Endothelial cell of umbilical vein (primary cell): Measurements from ENCODE around the gene ZNF428. TPM values are rescaled to one million over a fixed set of nuclear protein-coding genes. Genes with fewer than 3 reads are reported as not detected.

ENCODE experiments used
- BruUV-seq: library from RNA; stranded (reverse); fragments of 400-500 nt; replicated peaks from 2 replicates; lab custom pipeline; 2021; lab: Mats Ljungman, UMichigan
- CTCF ChIA-PET: fragments of 300-600, 350-600 bp; sonication (Branson Sonifier 250); formaldehyde crosslinking; loops from one replicate; lab custom pipeline; 2021; ENCODE audit warnings: antibody characterized with exemption, inconsistent platforms; lab: Charles Lee
- POLR2A ChIA-PET: fragments of 300-600, 350-600 bp; sonication (Branson Sonifier 250); formaldehyde crosslinking; loops from one replicate; lab custom pipeline; 2021; ENCODE audit warnings: antibody characterized with exemption, inconsistent platforms; lab: Charles Lee
- DNase-seq: peaks from one replicate; pipeline ENCODE4 v3.0.0-alpha.2; 2011; ENCODE audit warnings: low read depth, low spot score
- FAIRE-seq: peaks from 2 replicates; lab custom pipeline; 2011; peaks lifted over from hg19 to GRCh38; lab: Jason Lieb, UNC
- H2AFZ ChIP-seq: 2 replicates; pipeline ENCODE4 v1.6.0; 2012; ENCODE audit warnings: low read depth, low read length, control low read depth, inconsistent platforms
- H3K27ac ChIP-seq: 2 replicates; pipeline ENCODE4 v1.5.1; 2011; ENCODE audit warnings: low read depth, mild to moderate bottlenecking, control low read depth, low read length, moderate library complexity; ENCODE audit not compliant: insufficient read depth
- H3K27me3 ChIP-seq, 2 experiments: 2 replicates each; pipeline versions ENCODE4 v1.6.0 to v1.6.1; 2011; ENCODE audit warnings: low read length in 2 of 2, mixed read lengths in 1 of 2; ENCODE audit not compliant: control insufficient read depth in 2 of 2, insufficient read depth in 2 of 2
- H3K36me3 ChIP-seq, 2 experiments: 2 replicates in 1 of 2; 3 replicates in 1 of 2; pipeline ENCODE4 v1.5.1; 2011; ENCODE audit warnings: low read length in 2 of 2, mild to moderate bottlenecking in 1 of 2, moderate library complexity in 1 of 2; ENCODE audit not compliant: control insufficient read depth in 2 of 2, insufficient read depth in 2 of 2; ENCODE audit errors: extremely low read depth in 1 of 2
- H3K4me1 ChIP-seq: 3 replicates; pipeline ENCODE4 v1.5.1; 2011; ENCODE audit warnings: mild to moderate bottlenecking, low read length; ENCODE audit not compliant: control insufficient read depth, insufficient read depth; ENCODE audit errors: extremely low read depth
- H3K4me2 ChIP-seq: 2 replicates; pipeline ENCODE4 v1.6.1; 2011; ENCODE audit warnings: low read length, control low read depth, mixed read lengths; ENCODE audit not compliant: insufficient read depth
- H3K4me3 ChIP-seq, 3 experiments: fragments of 200-600 bp in 1 of 3; sonication (generic), shearing (Covaris generic) in 1 of 3; replicated peaks in 1 of 3; 2 replicates each; pipeline ENCODE4 v1.5.1; 2011 to 2016; ENCODE audit warnings: control low read depth in 3 of 3, low read length in 3 of 3, mild to moderate bottlenecking in 2 of 3, inconsistent platforms in 1 of 3, low read depth in 1 of 3, moderate library complexity in 1 of 3; ENCODE audit not compliant: insufficient read depth in 1 of 3
- H3K79me2 ChIP-seq: 2 replicates; pipeline ENCODE4 v1.6.0; 2012; ENCODE audit warnings: low read length, inconsistent platforms; ENCODE audit not compliant: control insufficient read depth, insufficient read depth
- H3K9ac ChIP-seq: replicated peaks from 2 replicates; pipeline ENCODE3; 2011; ENCODE audit warnings: low read length, control low read depth; ENCODE audit not compliant: insufficient read depth; ENCODE audit errors: extremely low read depth
- H3K9me1 ChIP-seq: replicated peaks from 3 replicates; pipeline ENCODE4 v1.6.0; 2011; ENCODE audit warnings: mild to moderate bottlenecking, low read length; ENCODE audit not compliant: control insufficient read depth, insufficient read depth; ENCODE audit errors: extremely low read depth
- H3K9me3 ChIP-seq: replicated peaks from 2 replicates; pipeline ENCODE4 v1.5.1; 2012; ENCODE audit warnings: low read length, inconsistent platforms; ENCODE audit not compliant: control insufficient read depth, insufficient read depth
- H4K20me1 ChIP-seq: replicated peaks from 2 replicates; pipeline ENCODE3; 2011; ENCODE audit warnings: mild to moderate bottlenecking, low read length; ENCODE audit not compliant: control insufficient read depth, insufficient read depth; ENCODE audit errors: extremely low read depth
- EZH2 ChIP-seq: IDR thresholded peaks from 2 replicates; pipeline ENCODE4 v1.6.1; 2012; ENCODE audit warnings: borderline replicate concordance, low read depth, mild to moderate bottlenecking, moderate library complexity, low read length, inconsistent platforms; ENCODE audit not compliant: severe bottlenecking
- FOS ChIP-seq: IDR thresholded peaks from 2 replicates; pipeline ENCODE4 v1.6.1; 2011; ENCODE audit warnings: mild to moderate bottlenecking, low read length, moderate library complexity, borderline replicate concordance; ENCODE audit not compliant: insufficient read depth
- GATA2 ChIP-seq: IDR thresholded peaks from 2 replicates; pipeline ENCODE4 v1.7.0; 2011; ENCODE audit warnings: low read depth, mild to moderate bottlenecking, moderate library complexity, mixed read lengths, low read length; ENCODE audit not compliant: insufficient read length, insufficient read depth
- JUN ChIP-seq: IDR thresholded peaks from 2 replicates; pipeline ENCODE4 v1.6.1; 2011; ENCODE audit warnings: borderline replicate concordance, low read depth; ENCODE audit not compliant: insufficient read length, insufficient read depth
- MYC ChIP-seq: IDR thresholded peaks from one replicate; pipeline ENCODE4 v1.6.1; 2011; ENCODE audit warnings: mild to moderate bottlenecking, low read depth, low read length
- POLR2A ChIP-seq: IDR thresholded peaks from 2 replicates; pipeline ENCODE4 v1.6.1; 2012; ENCODE audit warnings: low read depth, mild to moderate bottlenecking, control low read depth, low read length
- POLR2AphosphoS5 ChIP-seq: IDR thresholded peaks from 2 replicates; pipeline ENCODE4 v1.6.1; 2012; ENCODE audit warnings: low read depth, mild to moderate bottlenecking, control low read depth, low read length, moderate library complexity; ENCODE audit not compliant: insufficient read depth
- dilution Hi-C: fragments of 300-500 bp; cut with MboI; formaldehyde crosslinking; loops from one replicate; pipeline ENCODE4 v1.15.0; 2019; ENCODE audit warnings: low sequenced_read_pairs; ENCODE audit not compliant: extremely low pct_ligation_motif_present
- intact Hi-C: fragments of 100-400 bp; cut with micrococcal nuclease; formaldehyde crosslinking; loops from one replicate; pipeline ENCODE4 v1.10.0; 2022
- polyA plus RNA-seq, 4 experiments: library from polyadenylated mRNA; depleted of rRNA in 3 of 4; stranded (reverse) in 3 of 4; unstranded in 1 of 4; fragments of >200 nt; gene quantifications; 2 replicates each; pipeline versions ENCODE4 v1.2.1 to v1.2.3, GENCODE V29; 2011 to 2012; ENCODE audit warnings: missing spikeins in 1 of 4
- total RNA-seq: library from RNA; stranded (reverse); gene quantifications from 2 replicates; pipeline ENCODE4 v1.2.3, GENCODE V29; 2021
- TF ChIP-seq, protein P1 (sequence below), 2 donors: IDR thresholded peaks; 1 replicate in 1 of 2; 2 replicates in 1 of 2; pipeline ENCODE4 v1.5.1; 2011; ENCODE audit warnings: low read length in 2 of 2, mild to moderate bottlenecking in 2 of 2, moderate library complexity in 2 of 2, control low read depth in 1 of 2, inconsistent platforms in 1 of 2, low read depth in 1 of 2; ENCODE audit not compliant: insufficient read depth in 1 of 2; ENCODE audit errors: extremely low read depth in 1 of 2
- TF ChIP-seq, protein P2 (sequence below): IDR thresholded peaks from 2 replicates; pipeline ENCODE4 v1.6.1; 2011; ENCODE audit not compliant: insufficient read depth, insufficient read length

ZNF428 gene
- total and polyA plus RNA-seq, 2 donors (not counting 3 experiments of a cell fraction or from before 2014, with no cell fraction given) = 29.2 to 56.2 TPM

DNA sequence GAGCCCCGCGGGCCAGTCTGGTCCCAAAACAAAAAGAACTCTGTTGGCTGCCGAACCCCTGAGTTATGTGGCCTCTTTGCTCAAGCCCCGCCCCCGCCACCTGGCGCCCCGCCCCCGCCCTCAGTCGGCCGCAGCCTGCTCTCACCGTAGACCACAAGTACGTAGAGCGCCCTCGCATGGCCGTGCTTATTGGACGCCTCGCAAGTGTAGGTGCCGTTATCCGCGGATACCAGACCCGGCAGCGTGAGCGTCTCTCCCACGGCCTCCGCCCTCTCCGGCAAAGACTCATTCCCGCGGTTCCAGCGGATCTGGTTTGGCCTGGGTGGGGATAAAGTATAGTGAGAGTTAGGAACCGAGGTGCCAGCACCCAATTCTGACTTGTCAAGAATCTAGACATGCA lies 5.5 kb upstream of the ZNF428 start:
- Histone ChIP-seq H3K4me1 (peaks cover 6% of the 10 kb centered on the region), H3K36me3 (no peaks in the 10 kb centered on the region), H4K20me1 (no peaks in the 10 kb centered on the region), H3K4me2 (no peak overlapping the region), H3K27ac (no peak overlapping the region), H3K27me3 (no peaks in the 10 kb centered on the region), H3K4me3 (no peak overlapping the region), H2AFZ (no peak overlapping the region), H3K79me2 (no peaks in the 10 kb centered on the region), H3K9ac (no peak overlapping the region), H3K9me3 (no peaks in the 10 kb centered on the region), H3K9me1 (no peaks in the 10 kb centered on the region)
- dilution Hi-C loops (no loop called here), intact Hi-C loops (no loop called here)
- CTCF ChIA-PET = no interaction called here
- no TSS peak for BruUV-seq
- TF ChIP-seq JUN (no peak), MYC (no peak), EZH2 (no peak), POLR2A (no peak), GATA2 (no peak), FOS (no peak), POLR2AphosphoS5 (no peak)
- TF ChIP-seq, protein P1, sequence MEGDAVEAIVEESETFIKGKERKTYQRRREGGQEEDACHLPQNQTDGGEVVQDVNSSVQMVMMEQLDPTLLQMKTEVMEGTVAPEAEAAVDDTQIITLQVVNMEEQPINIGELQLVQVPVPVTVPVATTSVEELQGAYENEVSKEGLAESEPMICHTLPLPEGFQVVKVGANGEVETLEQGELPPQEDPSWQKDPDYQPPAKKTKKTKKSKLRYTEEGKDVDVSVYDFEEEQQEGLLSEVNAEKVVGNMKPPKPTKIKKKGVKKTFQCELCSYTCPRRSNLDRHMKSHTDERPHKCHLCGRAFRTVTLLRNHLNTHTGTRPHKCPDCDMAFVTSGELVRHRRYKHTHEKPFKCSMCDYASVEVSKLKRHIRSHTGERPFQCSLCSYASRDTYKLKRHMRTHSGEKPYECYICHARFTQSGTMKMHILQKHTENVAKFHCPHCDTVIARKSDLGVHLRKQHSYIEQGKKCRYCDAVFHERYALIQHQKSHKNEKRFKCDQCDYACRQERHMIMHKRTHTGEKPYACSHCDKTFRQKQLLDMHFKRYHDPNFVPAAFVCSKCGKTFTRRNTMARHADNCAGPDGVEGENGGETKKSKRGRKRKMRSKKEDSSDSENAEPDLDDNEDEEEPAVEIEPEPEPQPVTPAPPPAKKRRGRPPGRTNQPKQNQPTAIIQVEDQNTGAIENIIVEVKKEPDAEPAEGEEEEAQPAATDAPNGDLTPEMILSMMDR (IDR thresholded peaks at IDR 0.05; ENCODE audit: extremely low read depth in 1 of 2, insufficient read depth in 1 of 2, low read depth in 1 of 2, low read length in 2 of 2) = no peak
- TF ChIP-seq, protein P2, sequence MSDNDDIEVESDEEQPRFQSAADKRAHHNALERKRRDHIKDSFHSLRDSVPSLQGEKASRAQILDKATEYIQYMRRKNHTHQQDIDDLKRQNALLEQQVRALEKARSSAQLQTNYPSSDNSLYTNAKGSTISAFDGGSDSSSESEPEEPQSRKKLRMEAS = no peak
- POLR2A ChIA-PET = no interaction called here
- DNase-seq = no peak
- FAIRE-seq = no peak
